Aorta (tissue), 5 donors: ENCODE measurements around the gene CT45A10. TPM values are rescaled to one million over a fixed set of nuclear protein-coding genes. Genes with fewer than 3 reads are reported as not detected.
A peak's percentile ranks its signal among the peaks of the same experiment; 100 is the strongest.
"Not testable (repeated sequence)": the region's sequence is repeated elsewhere in the genome, so short reads cannot be mapped to it uniquely, and the experiment has no call there.

ENCODE experiments used
- ATAC-seq: fragments of 200-7000 bp; cut with Tn5 transposase; one replicate; pipeline ENCODE4 v1.9.1; 2022; ENCODE audit warnings: moderate library complexity; ENCODE audit not compliant: low FRiP score
- DNase-seq, 2 donors: peaks; one replicate each; pipeline ENCODE4 v3.0.0-alpha.2; 2020
- H3K27ac ChIP-seq, 2 donors: one replicate each; pipeline ENCODE4 v1.5.1; 2013; ENCODE audit warnings: low read length in 2 of 2, mild to moderate bottlenecking in 2 of 2, moderate library complexity in 2 of 2, control low read depth in 1 of 2, inconsistent platforms in 1 of 2, low read depth in 1 of 2
- H3K27me3 ChIP-seq, 2 donors: one replicate each; pipeline ENCODE4 v1.6.1; 2013; ENCODE audit warnings: control low read depth in 1 of 2, low read length in 1 of 2, mild to moderate bottlenecking in 1 of 2, moderate library complexity in 1 of 2; ENCODE audit not compliant: insufficient read depth in 2 of 2, control insufficient read depth in 1 of 2
- H3K36me3 ChIP-seq, 2 donors: one replicate each; pipeline ENCODE4 v1.6.1; 2013; ENCODE audit warnings: control low read depth in 1 of 2, low read length in 1 of 2, mild to moderate bottlenecking in 1 of 2; ENCODE audit not compliant: insufficient read depth in 2 of 2, control insufficient read depth in 1 of 2
- H3K4me1 ChIP-seq, 2 donors: one replicate each; pipeline ENCODE4 v1.6.1; 2013; ENCODE audit warnings: low read length in 2 of 2, control low read depth in 1 of 2, mild to moderate bottlenecking in 1 of 2, moderate library complexity in 1 of 2; ENCODE audit not compliant: insufficient read depth in 2 of 2, control insufficient read depth in 1 of 2
- H3K4me3 ChIP-seq, 2 donors: one replicate each; pipeline ENCODE4 v1.5.1; 2013; ENCODE audit warnings: low read length in 2 of 2, control low read depth in 1 of 2, mild to moderate bottlenecking in 1 of 2
- H3K9me3 ChIP-seq: one replicate; pipeline ENCODE4 v1.6.1; 2013; ENCODE audit warnings: mild to moderate bottlenecking, low read length; ENCODE audit not compliant: control insufficient read depth
- WGBS, 2 donors: extraction: QIAGEN DNeasy Blood & Tissue Kit; methylation state at CpG; one replicate each; pipeline ENCODE4 v1.1.7; 2013; 5-methylcytosine and 5-hydroxymethylcytosine counted together
- intact Hi-C, 2 donors: fragments of 100-400 bp; cut with DNase I; formaldehyde crosslinking; loops; one replicate each; pipeline versions ENCODE4 v1.14.2 to v1.15.0; 2022
- long read RNA-seq, 2 donors: library from polyadenylated mRNA; unstranded; transcript quantifications; one replicate each; pipeline ENCODE4 v2.0.0, GENCODE V29; 2020 to 2021
- polyA plus RNA-seq, 2 donors: library from polyadenylated mRNA; stranded (reverse); fragments of 200-250 nt; gene quantifications; one replicate each; pipeline ENCODE4 v1.2.3, GENCODE V29; 2013
- total RNA-seq, 2 donors: library from RNA; stranded (reverse); fragmentation: NEBNext Ultra II Directional; extraction: Animal tissue kit (Norgen Biotek cat#: 25700); gene quantifications; one replicate each; pipeline ENCODE4 v1.2.1, GENCODE V29; 2021
- donor health status: healthy with polysubstance abuse.
- donor health status: Bipolar disorder and iron deficiency.
- donor health status: DM: no; HTN: no; CAD: no.
- donor health status: DM: no; HTN: no; CAD: no.
- donor health status: DM: yes; HTN: yes; CAD: no.

Gene CT45A10
- total RNA-seq (not detected), polyA plus RNA-seq (not detected)
- long read RNA-seq, donor 1, result 0 reads
- long read RNA-seq, donor 2, result 0 reads

DNA sequence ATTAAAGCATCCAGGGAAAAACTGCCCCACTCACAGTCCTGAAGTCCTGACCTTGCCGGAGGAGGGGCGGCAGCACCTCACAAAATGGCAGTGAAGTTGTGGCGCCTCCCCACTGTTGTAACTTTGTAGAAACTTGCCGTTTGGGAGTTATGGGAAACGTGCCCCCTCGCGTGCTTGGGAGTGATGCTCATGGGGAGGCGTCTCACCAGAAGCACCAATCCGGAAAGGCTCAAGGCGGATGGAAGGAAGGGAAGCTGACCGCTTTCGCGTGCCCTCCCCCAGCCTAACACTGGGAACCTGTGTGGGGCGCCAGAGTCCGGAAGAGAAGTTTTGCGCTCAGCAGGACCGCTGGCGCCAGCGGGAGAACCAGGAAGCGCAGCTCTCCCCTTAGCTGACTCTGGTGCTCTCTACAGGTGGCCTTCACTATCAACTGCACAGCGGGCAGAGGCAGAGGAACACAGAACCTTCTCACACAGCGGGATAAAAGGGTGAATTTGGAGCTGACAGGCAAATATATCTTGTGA is at the start of gene CT45A10, which contains the start of gene SAGE1:
TSS of gene CT45A10 (minus strand) at position 151 of the 524 bp plus-strand sequence. CDS start 8,100 bp downstream, outside the sequence.
TSS of gene SAGE1 (plus strand) at position 423 of the 524 bp plus-strand sequence. CDS start 2,527 bp downstream, outside the sequence.
- ATAC-seq, result no peak
- H3K36me3 ChIP-seq, result no peaks in the 10 kb centered on the region
- H3K4me3 ChIP-seq, result no peak within 1 kb of the TSS
- H3K9me3 ChIP-seq, result no peaks in the 10 kb centered on the region
- 76 to 90% methylated on average over 22 of the region's 22 CpGs for WGBS, 2 donors
- H3K27ac ChIP-seq, result no peak within 1 kb of the TSS
- DNase-seq, result no peak
- H3K4me1 ChIP-seq, result no peaks in the 10 kb centered on the region
- no peaks in the 10 kb centered on the region for H3K27me3 ChIP-seq
- intact Hi-C loops, result no loop called here

DNA sequence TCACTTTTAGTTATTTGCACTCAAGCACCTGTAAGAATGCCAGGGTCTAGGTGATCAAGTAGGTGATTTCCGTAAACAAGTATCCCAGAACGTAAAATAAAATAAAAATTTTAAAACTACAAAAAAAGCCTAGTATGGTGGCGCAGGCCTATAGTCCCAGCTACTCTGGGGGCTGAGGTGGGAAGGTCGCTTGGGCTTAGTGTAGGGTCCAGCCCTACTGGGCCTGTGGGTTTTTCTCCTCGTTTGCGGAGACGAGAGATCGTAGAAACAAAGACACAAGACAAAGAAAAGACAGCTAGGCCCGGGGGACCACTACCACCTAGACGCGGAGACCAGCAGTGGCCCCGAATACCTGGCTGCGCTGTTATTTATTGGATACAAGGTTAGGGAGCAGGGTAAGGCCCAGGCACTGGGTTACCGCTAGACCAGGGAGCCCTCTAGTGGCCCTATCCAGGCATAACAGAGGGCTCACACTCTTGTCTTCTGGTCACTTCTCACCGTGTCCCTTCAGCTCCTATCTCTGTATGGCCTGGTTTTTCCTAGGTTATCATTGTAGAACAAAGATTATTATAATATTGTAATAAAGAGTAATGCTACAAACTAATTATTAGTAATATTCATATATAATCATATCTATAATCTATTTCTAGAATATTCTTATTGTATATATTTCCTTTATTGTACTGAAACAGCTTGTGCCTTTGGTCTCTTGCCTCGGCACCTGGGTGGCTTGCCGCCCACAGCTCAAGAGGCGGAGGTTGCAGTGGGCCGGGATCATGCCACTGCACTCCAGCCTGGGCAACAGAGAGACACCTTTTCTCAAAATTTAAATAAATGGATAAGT is 38.6 kb upstream of the CT45A10 start:
- Histone ChIP-seq H3K27ac (no peak overlapping the region), H3K27me3 (no peaks in the 10 kb centered on the region), H3K4me1 (no peaks in the 10 kb centered on the region), H3K36me3 (no peaks in the 10 kb centered on the region), H3K9me3 (no peaks in the 10 kb centered on the region), H3K4me3 (no peak overlapping the region)
- intact Hi-C loops, result no loop called here
- DNase-seq (peak in 1 of 2 donors; percentile 60), ATAC-seq (no peak)
- 42 to 47% methylated on average over 19 of the region's 19 CpGs for WGBS, 2 donors

DNA sequence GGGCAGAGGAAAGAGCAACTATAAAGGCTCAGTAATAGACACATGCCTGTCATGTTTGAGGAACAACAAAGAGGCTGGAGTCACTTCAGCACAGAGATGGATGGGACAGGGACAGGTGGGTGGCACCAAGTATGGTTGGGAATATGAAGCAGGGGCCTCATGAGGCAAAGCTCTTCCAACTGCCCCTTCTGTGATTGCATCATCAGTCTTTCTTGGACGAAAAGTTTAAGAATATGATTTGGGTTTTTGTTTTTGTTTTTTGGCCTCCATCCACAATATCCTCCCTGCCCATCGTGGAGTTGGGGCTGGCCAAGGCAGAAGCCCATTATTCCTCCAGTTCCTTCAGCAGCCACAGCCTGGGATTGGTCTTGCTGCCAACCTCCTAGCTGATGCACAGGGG is 34.7 kb upstream of the CT45A10 start:
- intact Hi-C loops, result no loop called here
- H3K4me3 ChIP-seq, result no peak overlapping the region
- no peak for DNase-seq
- H3K9me3 ChIP-seq, result no peaks in the 10 kb centered on the region
- no peak overlapping the region for H3K27ac ChIP-seq
- WGBS, 2 donors, result 33 to 39% methylated on average over 2 of the region's 2 CpGs
- no peak for ATAC-seq
- H3K36me3 ChIP-seq, result no peaks in the 10 kb centered on the region
- H3K4me1 ChIP-seq, result no peaks in the 10 kb centered on the region
- no peaks in the 10 kb centered on the region for H3K27me3 ChIP-seq

DNA sequence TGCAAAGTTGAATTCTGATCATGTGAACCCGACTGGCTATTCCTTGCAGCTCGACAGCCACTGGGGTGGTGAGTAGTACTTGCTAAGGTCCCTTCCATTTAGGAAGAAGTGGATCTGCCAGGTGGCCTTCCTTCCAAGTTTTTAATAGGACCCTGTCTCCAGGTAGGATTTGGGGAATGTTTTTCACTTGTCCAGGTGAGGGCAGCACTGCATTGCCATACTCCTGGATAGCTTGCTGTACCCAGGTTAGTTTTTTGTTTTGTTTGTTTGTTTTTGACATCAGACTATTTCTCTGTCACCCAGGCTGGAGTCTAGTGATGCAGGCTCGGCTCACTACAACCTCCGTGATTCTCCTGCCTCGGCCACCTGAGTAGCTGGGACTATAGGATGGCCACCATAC is 30.1 kb upstream of the CT45A10 start:
- ATAC-seq (no peak), DNase-seq (no peak)
- intact Hi-C loops, result no loop called here
- Histone ChIP-seq H3K36me3 (no peaks in the 10 kb centered on the region), H3K9me3 (no peaks in the 10 kb centered on the region), H3K27me3 (no peaks in the 10 kb centered on the region), H3K27ac (no peak overlapping the region), H3K4me3 (no peak overlapping the region), H3K4me1 (no peaks in the 10 kb centered on the region)
- 53 to 73% methylated on average over 5 of the region's 5 CpGs for WGBS, 2 donors

- H3K4me1 ChIP-seq, ATAC-seq, H3K9me3 ChIP-seq, H3K27me3 ChIP-seq, DNase-seq, H3K27ac ChIP-seq, H3K4me3 ChIP-seq, intact Hi-C loops, H3K36me3 ChIP-seq: not testable (repeated sequence)
- 36 to 47% methylated on average over 1 of the region's 1 CpG for WGBS, 2 donors
Observed at GRCh38 chrX:135920516-135920915, 27.3 kb upstream of the CT45A10 start.

DNA sequence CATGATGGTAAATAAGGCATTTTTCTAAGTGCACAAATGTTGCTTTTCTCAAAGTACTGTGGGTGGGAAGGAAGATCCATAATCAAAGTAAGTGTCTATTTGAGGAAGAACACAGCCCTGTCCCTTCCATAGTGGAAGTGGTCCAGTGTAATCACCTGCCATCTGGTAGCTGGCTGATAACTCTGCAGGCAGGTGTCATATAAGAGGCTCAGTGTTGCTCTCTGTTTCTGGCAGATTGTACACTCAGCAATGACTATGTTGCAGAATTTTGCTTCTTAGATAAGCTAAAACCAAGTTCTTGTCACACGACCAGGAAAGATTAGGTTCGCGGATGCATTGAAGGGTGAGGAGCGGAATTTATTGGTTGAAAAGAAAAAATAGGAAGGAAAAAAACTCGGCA is 21.2 kb upstream of the CT45A10 start:
- Histone ChIP-seq H3K27ac (no peak overlapping the region), H3K9me3 (no peaks in the 10 kb centered on the region), H3K27me3 (peaks cover 0 to 6% of the 10 kb centered on the region in 2 donors), H3K4me3 (no peak overlapping the region), H3K36me3 (no peaks in the 10 kb centered on the region), H3K4me1 (no peaks in the 10 kb centered on the region)
- intact Hi-C loops, result no loop called here
- DNase-seq (no peak), ATAC-seq (no peak)
- 81 to 86% methylated on average over 5 of the region's 5 CpGs for WGBS, 2 donors

GRCh38 chrX:135910251-135910650 is 17.0 kb upstream of the CT45A10 start:
- H3K36me3 ChIP-seq, result no peaks in the 10 kb centered on the region
- intact Hi-C loops, result no loop called here
- no peaks in the 10 kb centered on the region for H3K4me1 ChIP-seq
- H3K27me3 ChIP-seq, result peaks cover 0 to 9% of the 10 kb centered on the region in 2 donors
- no peak overlapping the region for H3K27ac ChIP-seq
- no peak overlapping the region for H3K4me3 ChIP-seq
- no peaks in the 10 kb centered on the region for H3K9me3 ChIP-seq
- DNase-seq, result no peak
- WGBS, 2 donors, result 60 to 73% methylated on average over 5 of the region's 5 CpGs
- ATAC-seq, result no peak

DNA sequence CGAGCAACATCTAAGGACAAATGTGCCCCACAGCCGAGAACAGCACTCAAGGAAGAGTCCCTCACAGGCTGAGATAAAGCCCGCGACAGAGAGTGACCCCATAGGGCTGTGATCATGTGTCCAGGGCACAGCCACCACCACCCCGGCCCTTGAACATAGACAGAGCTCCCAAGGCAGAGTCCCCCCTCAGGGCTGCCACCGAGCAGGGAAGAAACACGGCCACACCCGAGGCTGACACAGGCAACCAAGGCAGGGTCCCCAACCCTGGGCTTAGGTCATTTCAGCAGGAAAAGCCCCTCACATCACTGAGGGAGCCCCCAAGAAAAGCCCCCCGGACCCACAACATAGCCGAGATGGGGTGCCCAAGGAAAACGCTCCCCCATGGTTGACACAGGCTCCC is 463 bp downstream of the CT45A10 start:
- Histone ChIP-seq H3K9me3 (no peaks in the 10 kb centered on the region), H3K4me3 (no peak overlapping the region), H3K36me3 (no peaks in the 10 kb centered on the region), H3K27ac (no peak overlapping the region), H3K4me1 (no peaks in the 10 kb centered on the region), H3K27me3 (no peaks in the 10 kb centered on the region)
- no peak for DNase-seq
- 86 to 89% methylated on average over 11 of the region's 11 CpGs for WGBS, 2 donors
- intact Hi-C loops, result no loop called here
- ATAC-seq, result no peak
